Measurements from ENCODE around the gene C1orf50.

- TF ChIP-seq, protein P1, sequence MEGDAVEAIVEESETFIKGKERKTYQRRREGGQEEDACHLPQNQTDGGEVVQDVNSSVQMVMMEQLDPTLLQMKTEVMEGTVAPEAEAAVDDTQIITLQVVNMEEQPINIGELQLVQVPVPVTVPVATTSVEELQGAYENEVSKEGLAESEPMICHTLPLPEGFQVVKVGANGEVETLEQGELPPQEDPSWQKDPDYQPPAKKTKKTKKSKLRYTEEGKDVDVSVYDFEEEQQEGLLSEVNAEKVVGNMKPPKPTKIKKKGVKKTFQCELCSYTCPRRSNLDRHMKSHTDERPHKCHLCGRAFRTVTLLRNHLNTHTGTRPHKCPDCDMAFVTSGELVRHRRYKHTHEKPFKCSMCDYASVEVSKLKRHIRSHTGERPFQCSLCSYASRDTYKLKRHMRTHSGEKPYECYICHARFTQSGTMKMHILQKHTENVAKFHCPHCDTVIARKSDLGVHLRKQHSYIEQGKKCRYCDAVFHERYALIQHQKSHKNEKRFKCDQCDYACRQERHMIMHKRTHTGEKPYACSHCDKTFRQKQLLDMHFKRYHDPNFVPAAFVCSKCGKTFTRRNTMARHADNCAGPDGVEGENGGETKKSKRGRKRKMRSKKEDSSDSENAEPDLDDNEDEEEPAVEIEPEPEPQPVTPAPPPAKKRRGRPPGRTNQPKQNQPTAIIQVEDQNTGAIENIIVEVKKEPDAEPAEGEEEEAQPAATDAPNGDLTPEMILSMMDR (IDR thresholded peaks at IDR 0.05) = no peak
- no peak for TF ChIP-seq NFE2L1 (CRISPR knock-in tag; IDR thresholded peaks at IDR 0.05)
Measured at GRCh38 chr1:42744148-42744413, 23.0 kb upstream of the C1orf50 start.
